ENCODE data around the gene UBALD1.
"Not testable (repeated sequence)": the region's sequence is repeated elsewhere in the genome, so short reads cannot be mapped to it uniquely, and the experiment has no call there.

The UBALD1 gene

GRCh38 chr16:4574919-4575705, 39.6 kb downstream of the UBALD1 start:
- no peak for TF ChIP-seq EZH2phosphoT487 (conservative IDR thresholded peaks at IDR 0.05; ENCODE audit: low read length)
- TF ChIP-seq, protein P1, sequence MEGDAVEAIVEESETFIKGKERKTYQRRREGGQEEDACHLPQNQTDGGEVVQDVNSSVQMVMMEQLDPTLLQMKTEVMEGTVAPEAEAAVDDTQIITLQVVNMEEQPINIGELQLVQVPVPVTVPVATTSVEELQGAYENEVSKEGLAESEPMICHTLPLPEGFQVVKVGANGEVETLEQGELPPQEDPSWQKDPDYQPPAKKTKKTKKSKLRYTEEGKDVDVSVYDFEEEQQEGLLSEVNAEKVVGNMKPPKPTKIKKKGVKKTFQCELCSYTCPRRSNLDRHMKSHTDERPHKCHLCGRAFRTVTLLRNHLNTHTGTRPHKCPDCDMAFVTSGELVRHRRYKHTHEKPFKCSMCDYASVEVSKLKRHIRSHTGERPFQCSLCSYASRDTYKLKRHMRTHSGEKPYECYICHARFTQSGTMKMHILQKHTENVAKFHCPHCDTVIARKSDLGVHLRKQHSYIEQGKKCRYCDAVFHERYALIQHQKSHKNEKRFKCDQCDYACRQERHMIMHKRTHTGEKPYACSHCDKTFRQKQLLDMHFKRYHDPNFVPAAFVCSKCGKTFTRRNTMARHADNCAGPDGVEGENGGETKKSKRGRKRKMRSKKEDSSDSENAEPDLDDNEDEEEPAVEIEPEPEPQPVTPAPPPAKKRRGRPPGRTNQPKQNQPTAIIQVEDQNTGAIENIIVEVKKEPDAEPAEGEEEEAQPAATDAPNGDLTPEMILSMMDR (IDR thresholded peaks at IDR 0.05; ENCODE audit: insufficient read depth, low read length, poor library complexity, severe bottlenecking), result no peak
- Histone ChIP-seq H3K4me2 (ENCODE audit: low read depth, low read length, poor library complexity, severe bottlenecking) (no peak overlapping the region), H3F3A (ENCODE audit: insufficient read depth) (no peaks in the 10 kb centered on the region), H3K27me3 (ENCODE audit: low read length) (no peaks in the 10 kb centered on the region), H3K36me3 (ENCODE audit: low read length) (no peaks in the 10 kb centered on the region), H3K4me3 (ENCODE audit: insufficient read depth, low read length, poor library complexity, severe bottlenecking) (no peak overlapping the region), H3K9ac (ENCODE audit: low read length) (no peak overlapping the region), H2AFZ (ENCODE audit: low read depth, low read length, severe bottlenecking) (no peak overlapping the region), H3K79me2 (ENCODE audit: insufficient read depth, low read length) (no peaks in the 10 kb centered on the region), H4K20me1 (ENCODE audit: low read depth, low read length) (no peaks in the 10 kb centered on the region), H3K27ac (ENCODE audit: low read depth, low read length) (no peak overlapping the region), H3K9me3 (ENCODE audit: insufficient read depth, low read length) (no peaks in the 10 kb centered on the region), H3K9me2 (replicated peaks; ENCODE audit: insufficient read depth, low read length) (no peaks in the 10 kb centered on the region)

DNA sequence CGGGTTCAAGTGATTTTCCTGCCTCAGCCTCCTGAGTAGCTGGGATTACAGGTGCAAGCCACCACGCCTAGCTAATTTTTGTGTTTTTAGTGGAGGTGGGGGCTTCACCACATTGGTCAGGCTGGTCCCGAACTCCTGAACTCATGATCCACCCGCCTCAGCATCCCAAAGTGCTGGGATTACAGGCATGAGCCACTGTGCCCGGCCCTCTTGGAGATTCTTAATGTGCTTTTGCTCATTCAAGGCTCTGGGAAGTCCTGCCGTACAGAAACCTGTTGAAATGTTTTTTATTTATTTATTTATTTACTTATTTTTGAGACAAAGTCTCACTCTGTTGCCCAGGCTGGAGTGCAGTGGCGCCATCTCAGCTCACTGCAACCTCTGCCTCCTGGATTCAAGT, 40.8 kb downstream of the UBALD1 start:
- not testable (repeated sequence) for H3K9ac ChIP-seq (ENCODE audit: low read length); H3K27ac ChIP-seq (ENCODE audit: low read depth, low read length); H3F3A ChIP-seq (ENCODE audit: insufficient read depth); H3K4me2 ChIP-seq (ENCODE audit: low read depth, low read length, poor library complexity, severe bottlenecking); H3K9me3 ChIP-seq (ENCODE audit: insufficient read depth, low read length); H2AFZ ChIP-seq (ENCODE audit: low read depth, low read length, severe bottlenecking); H4K20me1 ChIP-seq (ENCODE audit: low read depth, low read length); H3K36me3 ChIP-seq (ENCODE audit: low read length); H3K9me2 ChIP-seq (replicated peaks; ENCODE audit: insufficient read depth, low read length); H3K4me3 ChIP-seq (ENCODE audit: insufficient read depth, low read length, poor library complexity, severe bottlenecking); H3K27me3 ChIP-seq (ENCODE audit: low read length); H3K79me2 ChIP-seq (ENCODE audit: insufficient read depth, low read length)

DNA sequence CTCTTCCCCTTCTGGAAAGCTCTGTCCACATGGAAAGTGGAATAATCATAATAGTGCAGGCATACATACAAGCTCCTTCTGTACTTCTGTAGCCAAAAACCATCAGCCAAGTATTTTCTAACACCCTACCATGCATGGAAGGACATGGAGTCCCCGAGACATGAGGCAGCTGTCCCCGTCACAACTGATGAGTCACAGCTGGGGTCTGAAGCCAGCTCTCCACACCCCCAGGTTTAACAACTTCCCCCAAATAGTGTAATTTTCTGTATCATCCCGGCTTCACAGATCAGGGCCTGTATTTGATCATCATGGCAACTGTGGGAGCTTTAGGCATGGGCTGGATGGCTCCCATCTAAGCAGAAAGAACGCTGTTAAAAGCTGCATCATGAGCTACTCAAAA, 42.0 kb downstream of the UBALD1 start:
- no peak overlapping the region for H3K9ac ChIP-seq (ENCODE audit: low read length)
- TF ChIP-seq, protein P1 (IDR thresholded peaks at IDR 0.05; ENCODE audit: insufficient read depth, low read length, poor library complexity, severe bottlenecking), result no peak
- no peak for TF ChIP-seq EZH2phosphoT487 (conservative IDR thresholded peaks at IDR 0.05; ENCODE audit: low read length)
- no peaks in the 10 kb centered on the region for H3K27me3 ChIP-seq (ENCODE audit: low read length)
- no peak overlapping the region for H3K4me2 ChIP-seq (ENCODE audit: low read depth, low read length, poor library complexity, severe bottlenecking)
- no peaks in the 10 kb centered on the region for H3K9me2 ChIP-seq (replicated peaks; ENCODE audit: insufficient read depth, low read length)
- H3K27ac ChIP-seq (ENCODE audit: low read depth, low read length), result no peak overlapping the region
- H3K9me3 ChIP-seq (ENCODE audit: insufficient read depth, low read length), result no peaks in the 10 kb centered on the region
- H4K20me1 ChIP-seq (ENCODE audit: low read depth, low read length), result no peaks in the 10 kb centered on the region
- no peaks in the 10 kb centered on the region for H3K79me2 ChIP-seq (ENCODE audit: insufficient read depth, low read length)
- H2AFZ ChIP-seq (ENCODE audit: low read depth, low read length, severe bottlenecking), result no peak overlapping the region
- no peaks in the 10 kb centered on the region for H3F3A ChIP-seq (ENCODE audit: insufficient read depth)
- no peak overlapping the region for H3K4me3 ChIP-seq (ENCODE audit: insufficient read depth, low read length, poor library complexity, severe bottlenecking)
- H3K36me3 ChIP-seq (ENCODE audit: low read length), result no peaks in the 10 kb centered on the region

DNA sequence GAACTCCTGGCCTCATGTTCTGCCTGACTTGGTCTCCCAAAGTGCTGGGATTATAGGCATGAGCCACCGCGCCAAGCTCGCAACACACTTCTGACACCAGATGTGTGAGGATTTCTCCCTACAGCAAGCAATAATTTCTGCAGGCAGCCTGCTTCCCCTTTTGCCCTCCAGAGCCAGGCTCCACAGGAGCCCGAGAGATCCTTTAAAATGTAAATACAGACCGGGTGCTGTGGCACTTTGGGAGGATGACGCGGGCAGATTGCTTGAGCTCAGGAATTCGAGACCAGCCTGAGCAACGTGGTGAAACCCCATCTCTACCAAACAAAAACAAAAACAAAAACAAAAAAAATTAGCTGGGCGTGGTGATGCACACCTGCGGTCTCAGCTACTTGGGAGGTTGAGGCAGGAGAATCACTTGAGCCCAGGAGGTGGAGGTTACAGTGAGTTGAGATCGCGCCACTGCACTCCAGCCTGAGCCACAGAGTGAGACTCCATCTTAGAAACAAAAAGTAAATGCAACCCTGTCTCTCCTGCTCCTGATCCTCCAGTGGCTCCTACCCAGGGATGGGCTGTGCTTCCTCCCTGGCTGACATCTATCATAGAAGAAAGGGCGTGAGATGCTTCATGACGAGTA, 43.9 kb downstream of the UBALD1 start:
- Histone ChIP-seq H3K9ac (ENCODE audit: low read length) (no peak overlapping the region), H3K4me3 (ENCODE audit: insufficient read depth, low read length, poor library complexity, severe bottlenecking) (no peak overlapping the region), H3K36me3 (ENCODE audit: low read length) (no peaks in the 10 kb centered on the region), H3K9me3 (ENCODE audit: insufficient read depth, low read length) (no peaks in the 10 kb centered on the region), H3K4me2 (ENCODE audit: low read depth, low read length, poor library complexity, severe bottlenecking) (no peak overlapping the region), H4K20me1 (ENCODE audit: low read depth, low read length) (no peaks in the 10 kb centered on the region), H3K9me2 (replicated peaks; ENCODE audit: insufficient read depth, low read length) (no peaks in the 10 kb centered on the region), H2AFZ (ENCODE audit: low read depth, low read length, severe bottlenecking) (no peak overlapping the region), H3K27ac (ENCODE audit: low read depth, low read length) (no peak overlapping the region), H3K79me2 (ENCODE audit: insufficient read depth, low read length) (no peaks in the 10 kb centered on the region), H3F3A (ENCODE audit: insufficient read depth) (no peaks in the 10 kb centered on the region), H3K27me3 (ENCODE audit: low read length) (no peaks in the 10 kb centered on the region)
- TF ChIP-seq EZH2phosphoT487 (conservative IDR thresholded peaks at IDR 0.05; ENCODE audit: low read length), result no peak
- TF ChIP-seq, protein P1 (IDR thresholded peaks at IDR 0.05; ENCODE audit: insufficient read depth, low read length, poor library complexity, severe bottlenecking), result no peak

All from SU-DHL-6 (cell line).